A549 (cell line): Measurements from ENCODE around the gene EPHB1. TPM values are rescaled to one million over a fixed set of nuclear protein-coding genes. Genes with fewer than 3 reads are reported as not detected.
A peak's percentile ranks its signal among the peaks of the same experiment; 100 is the strongest.

Experiments used
- ATAC-seq, 2 experiments: fragments of 200-7000 bp in 1 of 2; fragments of >200 bp in 1 of 2; cut with Nextera tagmentation in 1 of 2; cut with Tn5 transposase in 1 of 2; 3 replicates each; pipeline versions ENCODE4 v1.8.0 to v1.9.1; 2018 to 2020; ENCODE audit warnings: mild to moderate bottlenecking in 1 of 2, moderate library complexity in 1 of 2
- CTCF ChIA-PET: fragments of 300-600 bp; sonication (Branson Sonifier 250); formaldehyde crosslinking; extraction: SDS; loops from one replicate; lab custom pipeline; 2021; ENCODE audit warnings: antibody characterized with exemption, inconsistent platforms; lab: Yijun Ruan, JAX
- POLR2A ChIA-PET: fragments of 350-600 bp; formaldehyde crosslinking; extraction: SDS; loops from one replicate; lab custom pipeline; 2021; ENCODE audit warnings: antibody characterized with exemption, inconsistent platforms; lab: Yijun Ruan, JAX
- DNase-seq, 2 experiments: peaks; one replicate each; pipeline versions ENCODE4 v3.0.0 to v3.0.0-alpha.2; 2011 to 2016; ENCODE audit warnings: low read depth in 1 of 2, low spot score in 1 of 2
- FAIRE-seq: peaks from 2 replicates; lab custom pipeline; 2011; peaks lifted over from hg19 to GRCh38; lab: Jason Lieb, UNC
- H3K27ac ChIP-seq, 2 experiments: fragments of >200 bp; sonication (Bioruptor Twin); formaldehyde crosslinking; 3 replicates each; pipeline ENCODE4 v1.5.1; 2016 to 2017
- H3K4me1 ChIP-seq: fragments of >200 bp; sonication (Bioruptor Twin); formaldehyde crosslinking; 3 replicates; pipeline ENCODE4 v1.6.1; 2016
- H3K4me2 ChIP-seq: fragments of >200 bp; sonication (Bioruptor Twin); formaldehyde crosslinking; 3 replicates; pipeline ENCODE4 v1.6.1; 2016
- H3K4me3 ChIP-seq: fragments of >200 bp; sonication (Bioruptor Twin); formaldehyde crosslinking; 3 replicates; pipeline ENCODE4 v1.5.1; 2016
- H3K9me3 ChIP-seq: fragments of >200 bp; sonication (Bioruptor Twin); formaldehyde crosslinking; 3 replicates; pipeline ENCODE4 v1.6.1; 2016
- CHD2 ChIP-seq: fragments of 150-350 bp; IDR thresholded peaks from 2 replicates; pipeline ENCODE4 v1.6.1; 2014; ENCODE audit warnings: low read length; ENCODE audit not compliant: partially characterized antibody
- EHF ChIP-seq: fragments of 250-450 bp; sonication (Bioruptor Pico); IDR thresholded peaks from 2 replicates; pipeline ENCODE4 v1.5.0; 2020; ENCODE audit warnings: mild to moderate bottlenecking
- ELK1 ChIP-seq: fragments of 150-350 bp; IDR thresholded peaks from 2 replicates; pipeline ENCODE4 v1.6.1; 2014; ENCODE audit warnings: low read depth, mild to moderate bottlenecking, low read length
- EP300 ChIP-seq, 2 experiments: fragments of >200 bp; sonication (Bioruptor Twin); formaldehyde crosslinking; IDR thresholded peaks; 2 replicates in 1 of 2; 3 replicates in 1 of 2; pipeline ENCODE4 v1.6.1; 2016 to 2017
- ESRRA ChIP-seq: fragments of 150-350 bp; IDR thresholded peaks from 2 replicates; pipeline ENCODE4 v1.6.1; 2014; ENCODE audit warnings: mild to moderate bottlenecking, low read length, borderline replicate concordance
- FOXS1 ChIP-seq: fragments of 250-450 bp; sonication (Bioruptor Pico); IDR thresholded peaks from 2 replicates; pipeline ENCODE4 v1.5.0; 2020; ENCODE audit warnings: mild to moderate bottlenecking, moderate library complexity
- HDAC2 ChIP-seq: fragments of 200-600 bp; sonication (generic); IDR thresholded peaks from 2 replicates; pipeline ENCODE4 v1.6.1; 2016
- HEYL ChIP-seq: fragments of 250-450 bp; sonication (Bioruptor Pico); IDR thresholded peaks from 2 replicates; pipeline ENCODE4 v1.8.0; 2021; ENCODE audit warnings: mild to moderate bottlenecking, moderate library complexity
- HOXB5 ChIP-seq: fragments of 250-450 bp; sonication (Bioruptor Pico); IDR thresholded peaks from 2 replicates; pipeline ENCODE4 v1.5.0; 2020; ENCODE audit warnings: mild to moderate bottlenecking, moderate library complexity
- JUNB ChIP-seq: fragments of >200 bp; sonication (Bioruptor Twin); formaldehyde crosslinking; IDR thresholded peaks from 2 replicates; pipeline ENCODE4 v1.6.1; 2016
- MAFK ChIP-seq: fragments of 450-650 bp; IDR thresholded peaks from 2 replicates; pipeline ENCODE4 v1.6.1; 2014; ENCODE audit not compliant: partially characterized antibody
- MAZ ChIP-seq: fragments of 150-350 bp; IDR thresholded peaks from 2 replicates; pipeline ENCODE4 v1.6.1; 2014; ENCODE audit warnings: antibody characterized with exemption, low read depth, low read length, borderline replicate concordance
- NR3C1 ChIP-seq: fragments of >200 bp; sonication (Bioruptor Twin); formaldehyde crosslinking; IDR thresholded peaks from 3 replicates; pipeline ENCODE4 v1.6.1; 2017
- POLR2A ChIP-seq: IDR thresholded peaks from 2 replicates; pipeline ENCODE4 v1.6.1; 2012; ENCODE audit warnings: mild to moderate bottlenecking, low read length
- POLR2AphosphoS2 ChIP-seq: conservative IDR thresholded peaks from 2 replicates; pipeline ENCODE4 v1.6.1; 2012; ENCODE audit warnings: low read length, improper control_type of control experiment, inconsistent platforms
- RARB ChIP-seq: fragments of 250-450 bp; sonication (Bioruptor Pico); IDR thresholded peaks from 2 replicates; pipeline ENCODE4 v1.8.0; 2021; ENCODE audit warnings: mild to moderate bottlenecking, moderate library complexity
- RCOR1 ChIP-seq: fragments of 150-350 bp; IDR thresholded peaks from 2 replicates; pipeline ENCODE4 v1.6.1; 2014; ENCODE audit warnings: antibody characterized with exemption, low read length, low read depth
- REST ChIP-seq: fragments of 200-600 bp; sonication (generic); IDR thresholded peaks from 2 replicates; pipeline ENCODE4 v1.6.1; 2016; ENCODE audit warnings: antibody characterized with exemption, mild to moderate bottlenecking, moderate library complexity
- TFCP2L1 ChIP-seq: fragments of 250-450 bp; sonication (Bioruptor Pico); IDR thresholded peaks from 2 replicates; pipeline ENCODE4 v1.5.0; 2021; ENCODE audit warnings: mild to moderate bottlenecking
- TP53 ChIP-seq: fragments of 250-450 bp; sonication (Bioruptor Pico); IDR thresholded peaks from 2 replicates; pipeline ENCODE4 v1.5.0; 2021; ENCODE audit warnings: mild to moderate bottlenecking, moderate library complexity
- USF2 ChIP-seq: fragments of 450-650 bp; IDR thresholded peaks from 2 replicates; pipeline ENCODE4 v1.6.1; 2014; ENCODE audit warnings: antibody characterized with exemption
- ZSCAN20 ChIP-seq: fragments of 250-450 bp; sonication (Bioruptor Pico); IDR thresholded peaks from 2 replicates; pipeline ENCODE4 v1.8.0; 2022; ENCODE audit warnings: mild to moderate bottlenecking, moderate library complexity
- whole genome bisulfite sequencing: methylation state at CpG from one replicate; pipeline ENCODE4 v1.1.6; 2017; ENCODE audit errors: missing lambda C conversion rate; 5-methylcytosine and 5-hydroxymethylcytosine counted together
- polyA plus RNA-seq, 4 experiments: library from polyadenylated mRNA; depleted of rRNA in 3 of 4; stranded (reverse); fragments of >200 nt; fragmentation: RNase III in 1 of 4; extraction: RNeasy Plus Mini Kit Qiagen cat#74134 plus additional on column Dnase treatment in 1 of 4; gene quantifications; 2 replicates in 3 of 4; 3 replicates in 1 of 4; pipeline ENCODE4 v1.2.3, GENCODE V29; 2011 to 2017
- TF ChIP-seq, protein P1 (sequence below): IDR thresholded peaks from 2 replicates; pipeline ENCODE4 v1.6.1; 2012

The EPHB1 gene
- polyA plus RNA-seq, 2 of the 4 experiments (the other 2 are of a cell fraction): 0.18 to 0.21 TPM

DNA sequence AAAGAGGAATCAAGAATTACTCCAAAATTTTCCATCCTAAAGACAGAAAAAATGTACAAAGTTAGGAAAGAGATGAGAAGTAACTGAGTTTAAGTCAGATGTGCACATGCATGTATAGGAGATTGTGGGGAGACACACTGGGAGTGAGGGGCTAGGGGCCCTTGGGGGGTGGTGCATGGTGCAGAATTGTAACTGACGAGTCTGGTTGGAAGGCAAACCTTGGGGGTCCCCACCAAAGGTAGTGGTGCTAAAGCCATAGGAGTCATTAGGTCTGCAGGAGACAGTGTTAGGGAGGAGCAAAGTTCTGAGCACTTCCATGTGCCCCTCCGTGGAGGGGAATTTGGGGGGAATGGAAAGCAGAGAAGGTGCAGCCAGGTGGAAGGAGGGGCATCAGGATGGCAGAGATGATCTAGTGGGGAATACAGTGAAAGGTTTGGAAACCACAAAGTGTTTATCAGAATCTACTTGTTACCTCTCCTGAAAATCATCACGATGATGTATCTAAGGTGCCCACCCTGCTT is 37.5 kb upstream of the EPHB1 start:
- ATAC-seq (no peak), FAIRE-seq (no peak)
- no peaks in the 10 kb centered on the region for H3K4me1 ChIP-seq
- TF ChIP-seq, protein P1, sequence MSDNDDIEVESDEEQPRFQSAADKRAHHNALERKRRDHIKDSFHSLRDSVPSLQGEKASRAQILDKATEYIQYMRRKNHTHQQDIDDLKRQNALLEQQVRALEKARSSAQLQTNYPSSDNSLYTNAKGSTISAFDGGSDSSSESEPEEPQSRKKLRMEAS: no peak
- no peak for TF ChIP-seq ZSCAN20 (CRISPR knock-in tag)
- TF ChIP-seq RCOR1: no peak
- no peak for TF ChIP-seq POLR2A
- no peak for TF ChIP-seq JUNB
- no peak for TF ChIP-seq TP53 (CRISPR knock-in tag)
- TF ChIP-seq USF2: no peak
- TF ChIP-seq POLR2AphosphoS2: no peak
- no peak for TF ChIP-seq HEYL (CRISPR knock-in tag)
- TF ChIP-seq, all 56 proteins: peak for 0
- H3K4me2 ChIP-seq: no peak overlapping the region
- WGBS: 6% methylated on average over 3 of the region's 3 CpGs
- POLR2A ChIA-PET: no interaction called here
- no peak overlapping the region for H3K4me3 ChIP-seq
- H3K27ac ChIP-seq: no peak overlapping the region
- CTCF ChIA-PET: interaction anchor here (1.5 to 3.4 kb wide), 2 partner anchors 11 to 157 kb away, joined by 4 to 17 read pairs; no protein-coding TSS in a partner anchor
- DNase-seq: no peak
- no peaks in the 10 kb centered on the region for H3K9me3 ChIP-seq

DNA sequence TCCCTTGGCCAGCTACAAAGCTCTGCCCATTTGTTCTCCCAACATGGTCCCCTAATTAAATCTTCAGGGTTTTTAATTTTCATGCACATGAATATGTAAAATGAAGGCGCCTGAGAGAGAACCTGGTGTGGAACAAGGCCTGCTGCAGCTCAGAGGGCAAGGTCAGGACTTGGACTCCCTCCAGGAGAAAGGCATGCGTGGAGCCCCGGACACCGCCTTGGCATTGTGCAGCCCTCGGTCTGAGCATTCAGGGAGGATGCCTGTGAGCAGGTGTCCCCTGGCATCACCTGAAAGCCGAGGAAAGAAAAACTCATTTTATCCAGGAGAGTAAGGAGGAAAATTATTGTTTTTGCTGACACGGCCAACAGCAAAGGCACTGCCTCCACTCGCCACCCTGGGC is 33.8 kb upstream of the EPHB1 start:
- CTCF ChIA-PET: no interaction called here
- Histone ChIP-seq H3K9me3 (no peaks in the 10 kb centered on the region), H3K4me1 (no peaks in the 10 kb centered on the region), H3K4me3 (no peak overlapping the region), H3K27ac (no peak overlapping the region), H3K4me2 (no peak overlapping the region)
- POLR2A ChIA-PET: no interaction called here
- DNase-seq (no peak), FAIRE-seq (no peak), ATAC-seq (no peak)
- TF ChIP-seq HOXB5 (CRISPR knock-in tag): no peak
- TF ChIP-seq MAFK: peak; percentile 22
- 25% methylated on average over 8 of the region's 8 CpGs for WGBS

- Histone ChIP-seq H3K4me2 (no peak overlapping the region), H3K4me1 (no peaks in the 10 kb centered on the region), H3K9me3 (no peaks in the 10 kb centered on the region), H3K27ac (no peak overlapping the region), H3K4me3 (no peak overlapping the region)
- WGBS: 35% methylated on average over 4 of the region's 4 CpGs
- CTCF ChIA-PET: no interaction called here
- POLR2A ChIA-PET: no interaction called here
- no peak for TF ChIP-seq RCOR1
- FAIRE-seq (no peak), ATAC-seq (no peak), DNase-seq (no peak)
These were observed 33.0 kb upstream of the EPHB1 start for GRCh38 chr3:134762016-134762415.

DNA sequence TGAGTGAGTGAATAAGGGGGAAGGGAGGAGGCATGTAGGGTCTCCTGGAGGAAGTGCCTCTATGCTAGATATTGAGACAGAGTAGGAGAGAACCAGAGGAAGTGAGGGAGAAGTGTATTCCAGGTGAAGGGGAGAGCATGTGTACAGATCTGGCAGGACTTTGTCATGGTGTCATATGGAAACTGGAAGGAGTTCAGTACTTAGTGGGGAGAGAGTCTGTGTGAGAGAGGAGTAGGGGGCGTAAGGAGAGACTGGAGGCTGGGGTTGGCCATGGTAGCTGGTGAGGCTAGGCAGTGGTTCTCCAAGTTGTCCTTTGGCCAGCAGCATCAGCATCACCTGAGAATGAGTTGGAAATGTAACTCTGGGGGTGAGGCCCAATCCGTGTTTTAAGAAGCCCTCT is 29.6 kb upstream of the EPHB1 start:
- Histone ChIP-seq H3K4me3 (no peak overlapping the region), H3K4me2 (no peak overlapping the region), H3K27ac (no peak overlapping the region), H3K9me3 (no peaks in the 10 kb centered on the region), H3K4me1 (no peaks in the 10 kb centered on the region)
- no peak for FAIRE-seq
- no peak for TF ChIP-seq TFCP2L1 (CRISPR knock-in tag)
- no peak for TF ChIP-seq EP300 (IDR thresholded peaks at IDR 0.05)
- ChIA-PET CTCF (interaction anchor here (1.3 kb wide), 1 partner anchor 29 kb away, joined by 3 read pairs; no protein-coding TSS in a partner anchor), POLR2A (no interaction called here)
- 23% methylated on average over 2 of the region's 2 CpGs for WGBS
- no peak for ATAC-seq
- DNase-seq: no peak

GRCh38 chr3:134766290-134766689 is 28.8 kb upstream of the EPHB1 start:
- H3K27ac ChIP-seq: no peak overlapping the region
- no peak for DNase-seq
- no peaks in the 10 kb centered on the region for H3K9me3 ChIP-seq
- no peak for ATAC-seq
- ChIA-PET CTCF (no interaction called here), POLR2A (no interaction called here)
- H3K4me2 ChIP-seq: no peak overlapping the region
- 10% methylated on average over 1 of the region's 1 CpG for WGBS
- no peak overlapping the region for H3K4me3 ChIP-seq
- FAIRE-seq: no peak
- no peaks in the 10 kb centered on the region for H3K4me1 ChIP-seq
- TF ChIP-seq MAFK (no peak), NR3C1 (no peak), TP53 (CRISPR knock-in tag) (no peak), RARB (no peak), HDAC2 (no peak), ESRRA (no peak), ZSCAN20 (CRISPR knock-in tag) (no peak), EHF (no peak), CHD2 (no peak), ELK1 (no peak), FOXS1 (no peak), REST (no peak), MAZ (no peak), HOXB5 (CRISPR knock-in tag) (no peak)
